Measurements from ENCODE around the gene DLG2.

The DLG2 gene

GRCh38 chr11:83694191-83694910 is 1932.8 kb downstream of the DLG2 start:
- no peaks in the 10 kb centered on the region for H3K4me1 ChIP-seq (ENCODE audit: insufficient read depth, low read length)
- H3K27me3 ChIP-seq (ENCODE audit: control insufficient read depth in 1 of 2, insufficient read depth in 2 of 2, low read length in 2 of 2), result no peaks in the 10 kb centered on the region
- no peak overlapping the region for H3K4me3 ChIP-seq (ENCODE audit: low read depth in 1 of 2, low read length in 2 of 2)
- no peaks in the 10 kb centered on the region for H3K9me3 ChIP-seq (ENCODE audit: low read length)
- H3K9ac ChIP-seq (ENCODE audit: low read length), result no peak overlapping the region
- no peaks in the 10 kb centered on the region for H3K36me3 ChIP-seq (ENCODE audit: insufficient read depth, low read length)
- H3K27ac ChIP-seq (ENCODE audit: low read depth, low read length), result no peak overlapping the region

DNA sequence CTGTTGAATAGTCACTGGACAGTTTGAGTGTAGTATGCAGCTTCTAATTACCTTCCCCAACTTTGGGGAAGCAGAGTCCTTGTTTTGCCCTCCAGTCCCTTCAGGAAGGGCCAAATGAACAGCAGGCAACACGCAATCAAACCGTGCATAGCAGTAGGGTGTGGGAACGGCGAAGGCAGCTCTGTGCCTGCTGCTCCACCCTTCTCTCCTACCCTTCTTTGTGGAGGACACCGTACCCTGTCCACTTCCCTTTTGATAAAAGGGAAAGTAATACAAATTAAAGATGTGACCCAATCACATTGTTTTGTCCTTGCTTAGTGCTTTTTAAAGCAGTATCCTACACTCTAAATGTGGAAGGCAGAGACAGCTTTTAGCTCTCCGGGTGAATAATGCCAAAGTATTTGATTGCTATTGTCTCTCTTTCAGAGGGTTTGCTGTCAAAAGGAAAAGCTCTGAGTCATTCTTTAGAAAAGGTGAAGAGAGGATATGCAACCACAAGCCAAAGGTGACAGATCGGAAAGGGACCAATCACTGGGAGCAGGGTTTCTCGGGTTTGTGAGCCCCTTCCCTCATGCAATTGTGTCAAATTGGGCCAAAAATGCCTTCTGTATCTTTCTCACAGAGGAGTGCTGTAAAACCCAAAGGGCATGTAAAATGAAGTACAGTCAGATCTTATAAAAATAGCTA is 1933.7 kb downstream of the DLG2 start:
- Histone ChIP-seq H3K4me3 (ENCODE audit: low read depth in 1 of 2, low read length in 2 of 2) (no peak overlapping the region), H3K27ac (ENCODE audit: low read depth, low read length) (no peak overlapping the region), H3K36me3 (ENCODE audit: insufficient read depth, low read length) (no peaks in the 10 kb centered on the region), H3K9me3 (ENCODE audit: low read length) (no peaks in the 10 kb centered on the region), H3K9ac (ENCODE audit: low read length) (no peak overlapping the region), H3K27me3 (ENCODE audit: control insufficient read depth in 1 of 2, insufficient read depth in 2 of 2, low read length in 2 of 2) (no peaks in the 10 kb centered on the region), H3K4me1 (ENCODE audit: insufficient read depth, low read length) (no peaks in the 10 kb centered on the region)

DNA sequence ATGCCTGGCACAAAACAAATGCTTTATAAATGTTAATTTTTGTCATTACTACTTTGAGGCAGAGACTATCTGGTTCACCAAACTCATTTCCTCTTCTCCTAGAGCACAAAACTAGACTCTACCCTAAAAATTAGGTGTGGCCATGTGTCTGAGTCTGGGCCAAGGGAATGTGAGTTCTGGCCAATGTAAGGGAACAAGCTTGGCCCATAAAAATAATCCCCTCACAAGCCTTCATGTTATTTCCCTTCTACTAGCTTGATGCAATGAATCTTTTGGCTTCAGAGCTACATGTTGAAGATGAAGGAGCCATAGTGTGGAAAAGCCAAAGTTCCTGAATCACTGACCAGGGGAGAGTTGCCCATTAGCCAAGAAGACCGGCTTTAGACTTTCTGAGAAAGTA is 1934.5 kb downstream of the DLG2 start:
- no peaks in the 10 kb centered on the region for H3K36me3 ChIP-seq (ENCODE audit: insufficient read depth, low read length)
- no peaks in the 10 kb centered on the region for H3K9me3 ChIP-seq (ENCODE audit: low read length)
- H3K27ac ChIP-seq (ENCODE audit: low read depth, low read length), result no peak overlapping the region
- H3K9ac ChIP-seq (ENCODE audit: low read length), result no peak overlapping the region
- H3K4me3 ChIP-seq (ENCODE audit: low read depth in 1 of 2, low read length in 2 of 2), result no peak overlapping the region
- no peaks in the 10 kb centered on the region for H3K4me1 ChIP-seq (ENCODE audit: insufficient read depth, low read length)
- no peaks in the 10 kb centered on the region for H3K27me3 ChIP-seq (ENCODE audit: control insufficient read depth in 1 of 2, insufficient read depth in 2 of 2, low read length in 2 of 2)

DNA sequence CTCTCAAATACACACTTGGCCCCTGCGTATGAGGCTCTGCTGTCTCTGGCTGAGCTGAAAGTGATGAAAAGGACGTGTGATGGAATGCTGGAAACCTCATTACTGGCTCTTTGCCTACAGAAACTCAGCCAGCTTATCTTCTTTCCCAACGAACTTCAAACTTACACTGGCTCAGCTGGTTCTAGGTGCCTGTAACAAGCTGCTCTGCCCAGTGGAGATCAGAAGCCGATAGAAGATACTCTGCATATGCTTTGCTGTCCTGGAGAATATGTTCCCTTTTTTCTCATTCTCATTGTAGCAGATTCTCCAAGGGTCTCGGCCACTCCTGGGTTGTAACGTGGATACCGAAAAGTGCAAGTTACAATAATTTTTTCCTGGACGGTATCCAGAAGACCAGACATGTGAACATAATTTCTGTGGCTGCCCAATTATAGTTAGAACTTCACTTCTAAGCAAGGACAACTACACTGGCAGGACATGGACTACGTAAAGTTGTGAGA is 1935.6 kb downstream of the DLG2 start:
- no peak overlapping the region for H3K9ac ChIP-seq (ENCODE audit: low read length)
- H3K4me3 ChIP-seq (ENCODE audit: low read depth in 1 of 2, low read length in 2 of 2), result no peak overlapping the region
- no peak overlapping the region for H3K27ac ChIP-seq (ENCODE audit: low read depth, low read length)
- no peaks in the 10 kb centered on the region for H3K4me1 ChIP-seq (ENCODE audit: insufficient read depth, low read length)
- no peaks in the 10 kb centered on the region for H3K9me3 ChIP-seq (ENCODE audit: low read length)
- no peaks in the 10 kb centered on the region for H3K36me3 ChIP-seq (ENCODE audit: insufficient read depth, low read length)
- H3K27me3 ChIP-seq (ENCODE audit: control insufficient read depth in 1 of 2, insufficient read depth in 2 of 2, low read length in 2 of 2), result no peaks in the 10 kb centered on the region

GRCh38 chr11:83689144-83689780 is 1937.9 kb downstream of the DLG2 start:
- Histone ChIP-seq H3K27me3 (ENCODE audit: control insufficient read depth in 1 of 2, insufficient read depth in 2 of 2, low read length in 2 of 2) (no peaks in the 10 kb centered on the region), H3K4me3 (ENCODE audit: low read depth in 1 of 2, low read length in 2 of 2) (no peak overlapping the region), H3K4me1 (ENCODE audit: insufficient read depth, low read length) (no peaks in the 10 kb centered on the region), H3K27ac (ENCODE audit: low read depth, low read length) (no peak overlapping the region), H3K36me3 (ENCODE audit: insufficient read depth, low read length) (no peaks in the 10 kb centered on the region), H3K9me3 (ENCODE audit: low read length) (no peaks in the 10 kb centered on the region), H3K9ac (ENCODE audit: low read length) (no peak overlapping the region)

- H3K4me3 ChIP-seq (ENCODE audit: low read depth in 1 of 2, low read length in 2 of 2), result no peak overlapping the region
- H3K27me3 ChIP-seq (ENCODE audit: control insufficient read depth in 1 of 2, insufficient read depth in 2 of 2, low read length in 2 of 2), result no peaks in the 10 kb centered on the region
- H3K9ac ChIP-seq (ENCODE audit: low read length), result no peak overlapping the region
- no peaks in the 10 kb centered on the region for H3K36me3 ChIP-seq (ENCODE audit: insufficient read depth, low read length)
- H3K9me3 ChIP-seq (ENCODE audit: low read length), result no peaks in the 10 kb centered on the region
- H3K4me1 ChIP-seq (ENCODE audit: insufficient read depth, low read length), result no peaks in the 10 kb centered on the region
- no peak overlapping the region for H3K27ac ChIP-seq (ENCODE audit: low read depth, low read length)
Measured at GRCh38 chr11:83687787-83688186, 1939.4 kb downstream of the DLG2 start.

DNA sequence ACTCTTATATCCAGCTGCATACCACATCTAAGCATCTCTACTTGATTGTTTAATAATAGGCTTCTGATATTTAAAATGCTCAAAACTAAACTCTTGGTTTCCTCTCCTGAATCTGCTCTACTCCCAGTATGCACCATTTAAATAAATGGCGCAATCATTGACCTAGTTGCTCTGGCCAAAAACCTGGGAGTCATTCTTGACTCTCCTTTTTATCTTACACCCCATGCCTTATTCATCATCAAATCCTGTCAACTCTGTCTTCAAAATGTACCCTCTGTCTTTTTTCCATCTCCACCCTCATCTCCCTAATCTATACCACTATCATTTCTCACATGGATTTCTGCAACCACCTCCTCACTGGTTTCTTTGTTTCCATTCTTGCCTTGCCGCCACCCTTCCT is 1941.4 kb downstream of the DLG2 start:
- H3K9ac ChIP-seq (ENCODE audit: low read length), result no peak overlapping the region
- no peaks in the 10 kb centered on the region for H3K9me3 ChIP-seq (ENCODE audit: low read length)
- H3K4me1 ChIP-seq (ENCODE audit: insufficient read depth, low read length), result no peaks in the 10 kb centered on the region
- no peaks in the 10 kb centered on the region for H3K36me3 ChIP-seq (ENCODE audit: insufficient read depth, low read length)
- H3K4me3 ChIP-seq (ENCODE audit: low read depth in 1 of 2, low read length in 2 of 2), result no peak overlapping the region
- no peaks in the 10 kb centered on the region for H3K27me3 ChIP-seq (ENCODE audit: control insufficient read depth in 1 of 2, insufficient read depth in 2 of 2, low read length in 2 of 2)
- H3K27ac ChIP-seq (ENCODE audit: low read depth, low read length), result no peak overlapping the region

DNA sequence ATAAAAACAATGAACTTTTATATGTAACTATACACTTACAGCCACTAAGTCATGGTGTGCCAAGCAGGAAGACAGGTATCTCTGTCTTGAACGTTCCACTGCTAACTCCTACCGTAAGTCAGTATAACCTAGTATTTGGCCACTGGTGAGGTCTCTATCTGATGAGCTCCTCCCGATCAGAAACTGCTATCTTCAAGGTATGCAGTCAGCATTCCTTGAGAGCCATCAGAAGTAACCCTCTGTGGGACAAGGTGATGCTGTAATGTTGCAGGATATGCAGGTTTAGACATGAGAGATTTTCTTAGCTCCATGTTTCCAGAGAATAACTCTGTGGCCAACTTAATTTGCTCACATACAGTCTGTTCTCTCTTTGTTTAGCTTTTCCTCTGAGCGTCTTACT is 1943.1 kb downstream of the DLG2 start:
- H3K4me3 ChIP-seq (ENCODE audit: low read depth in 1 of 2, low read length in 2 of 2), result no peak overlapping the region
- H3K9ac ChIP-seq (ENCODE audit: low read length), result no peak overlapping the region
- no peaks in the 10 kb centered on the region for H3K27me3 ChIP-seq (ENCODE audit: control insufficient read depth in 1 of 2, insufficient read depth in 2 of 2, low read length in 2 of 2)

GRCh38 chr11:83682611-83682973 is 1944.6 kb downstream of the DLG2 start:
- Histone ChIP-seq H3K9me3 (ENCODE audit: low read length) (no peaks in the 10 kb centered on the region), H3K36me3 (ENCODE audit: insufficient read depth, low read length) (no peaks in the 10 kb centered on the region), H3K9ac (ENCODE audit: low read length) (no peak overlapping the region), H3K4me1 (ENCODE audit: insufficient read depth, low read length) (no peaks in the 10 kb centered on the region), H3K27me3 (ENCODE audit: control insufficient read depth in 1 of 2, insufficient read depth in 2 of 2, low read length in 2 of 2) (no peaks in the 10 kb centered on the region), H3K27ac (ENCODE audit: low read depth, low read length) (no peak overlapping the region), H3K4me3 (ENCODE audit: low read depth in 1 of 2, low read length in 2 of 2) (no peak overlapping the region)

More for the DNA sequence above, 1943.1 kb downstream of the DLG2 start:
- Histone ChIP-seq H3K27ac (ENCODE audit: low read depth, low read length) (no peak overlapping the region), H3K9me3 (ENCODE audit: low read length) (no peaks in the 10 kb centered on the region), H3K36me3 (ENCODE audit: insufficient read depth, low read length) (no peaks in the 10 kb centered on the region), H3K4me1 (ENCODE audit: insufficient read depth, low read length) (no peaks in the 10 kb centered on the region)

- no peaks in the 10 kb centered on the region for H3K27me3 ChIP-seq (ENCODE audit: control insufficient read depth in 1 of 2, insufficient read depth in 2 of 2, low read length in 2 of 2)
- no peaks in the 10 kb centered on the region for H3K9me3 ChIP-seq (ENCODE audit: low read length)
- H3K36me3 ChIP-seq (ENCODE audit: insufficient read depth, low read length), result no peaks in the 10 kb centered on the region
- H3K27ac ChIP-seq (ENCODE audit: low read depth, low read length), result no peak overlapping the region
- H3K4me1 ChIP-seq (ENCODE audit: insufficient read depth, low read length), result no peaks in the 10 kb centered on the region
- no peak overlapping the region for H3K9ac ChIP-seq (ENCODE audit: low read length)
- H3K4me3 ChIP-seq (ENCODE audit: low read depth in 1 of 2, low read length in 2 of 2), result no peak overlapping the region
Measured at GRCh38 chr11:83681906-83682610, 1945.1 kb downstream of the DLG2 start.

DNA sequence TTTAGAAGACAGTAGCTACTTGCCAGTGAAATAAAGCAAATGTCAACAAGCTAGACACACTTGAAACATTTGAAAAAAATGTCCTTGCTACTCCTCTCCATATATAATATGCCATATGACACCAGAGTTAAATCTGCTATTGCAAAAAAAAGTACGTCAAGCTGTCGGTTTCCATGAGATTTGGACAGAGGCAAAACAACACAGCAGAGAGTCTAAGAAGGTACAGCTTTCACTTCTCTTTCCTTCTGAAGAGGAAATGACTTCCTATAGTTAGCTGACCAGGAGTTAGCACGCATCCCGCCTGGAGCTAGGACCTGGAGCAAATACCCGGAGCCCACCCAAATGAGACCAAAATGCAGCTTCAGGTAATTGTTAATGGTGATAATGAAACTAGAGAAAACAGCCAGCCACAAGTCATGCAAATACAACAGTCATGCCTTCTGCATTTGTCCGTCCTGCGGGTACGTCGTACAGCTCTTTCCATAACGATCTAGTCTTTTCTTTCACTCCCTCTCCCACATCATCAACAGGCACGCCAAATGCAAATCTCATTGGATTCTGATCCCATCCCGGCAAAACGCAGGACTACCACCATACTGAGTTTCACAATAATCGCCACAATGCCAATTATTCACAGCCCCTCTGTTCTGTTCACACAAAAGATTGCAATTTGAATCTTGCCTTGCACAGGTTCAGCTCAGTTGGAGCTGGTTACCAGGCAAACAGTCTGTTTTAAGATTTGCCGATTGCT is 1945.9 kb downstream of the DLG2 start:
- Histone ChIP-seq H3K9me3 (ENCODE audit: low read length) (no peaks in the 10 kb centered on the region), H3K36me3 (ENCODE audit: insufficient read depth, low read length) (no peaks in the 10 kb centered on the region), H3K4me3 (ENCODE audit: low read depth in 1 of 2, low read length in 2 of 2) (no peak overlapping the region), H3K4me1 (ENCODE audit: insufficient read depth, low read length) (no peaks in the 10 kb centered on the region), H3K27me3 (ENCODE audit: control insufficient read depth in 1 of 2, insufficient read depth in 2 of 2, low read length in 2 of 2) (no peaks in the 10 kb centered on the region), H3K27ac (ENCODE audit: low read depth, low read length) (no peak overlapping the region), H3K9ac (ENCODE audit: low read length) (no peak overlapping the region)
